ENCODE results near the gene RREB1. TPM values are rescaled to one million over a fixed set of nuclear protein-coding genes. Genes with fewer than 3 reads are reported as not detected.

The RREB1 gene
- polyA plus RNA-seq, 1 experiment = 2.6 TPM

DNA sequence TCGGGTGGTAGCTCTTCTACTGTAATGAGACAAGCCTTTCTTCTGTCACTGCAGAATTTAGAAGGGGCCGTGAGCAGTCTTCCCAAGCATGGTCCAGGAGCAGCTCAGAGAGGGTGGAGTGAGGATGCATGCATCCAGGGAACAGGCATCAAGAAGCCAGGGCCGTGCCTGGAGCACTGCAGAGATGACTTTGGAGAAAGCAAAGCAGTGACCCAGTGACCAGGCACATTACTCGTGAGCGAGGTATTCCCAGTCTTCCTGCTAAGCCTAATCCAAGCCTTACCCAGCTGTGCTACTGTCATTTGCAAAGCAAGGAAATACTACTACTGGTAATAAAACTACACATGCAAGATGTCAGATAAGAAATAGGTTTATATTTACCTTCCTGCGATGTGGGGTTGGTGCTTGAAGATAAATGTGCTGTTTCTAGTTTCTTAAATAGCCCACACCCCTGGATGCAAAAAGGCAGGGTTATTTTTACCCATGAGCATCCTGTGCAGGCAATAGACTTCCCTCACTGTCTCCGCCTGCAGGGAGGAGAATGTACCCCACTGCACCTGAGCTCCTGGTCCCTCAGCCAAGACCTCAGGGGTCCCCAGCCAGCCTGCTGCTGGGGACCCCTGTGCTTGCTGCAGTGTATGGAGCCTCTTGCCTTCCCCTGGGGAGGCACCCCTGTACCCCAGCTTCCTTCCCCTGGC, 142.3 kb downstream of the RREB1 start:
- no peak for DNase-seq (ENCODE audit: low read depth, low spot score)
- Histone ChIP-seq H3K4me3 (ENCODE audit: low read depth, low read length) (no peak overlapping the region), H3K27ac (ENCODE audit: low read depth, low read length) (peak overlapping the region; percentile 21), H3K27me3 (ENCODE audit: control insufficient read depth, insufficient read depth, low read length) (no peaks in the 10 kb centered on the region), H3K9me3 (ENCODE audit: control insufficient read depth, insufficient read depth, low read length) (peaks cover 3% of the 10 kb centered on the region; the same call in 1 of the 2 replicates)
- TF ChIP-seq, protein P1, sequence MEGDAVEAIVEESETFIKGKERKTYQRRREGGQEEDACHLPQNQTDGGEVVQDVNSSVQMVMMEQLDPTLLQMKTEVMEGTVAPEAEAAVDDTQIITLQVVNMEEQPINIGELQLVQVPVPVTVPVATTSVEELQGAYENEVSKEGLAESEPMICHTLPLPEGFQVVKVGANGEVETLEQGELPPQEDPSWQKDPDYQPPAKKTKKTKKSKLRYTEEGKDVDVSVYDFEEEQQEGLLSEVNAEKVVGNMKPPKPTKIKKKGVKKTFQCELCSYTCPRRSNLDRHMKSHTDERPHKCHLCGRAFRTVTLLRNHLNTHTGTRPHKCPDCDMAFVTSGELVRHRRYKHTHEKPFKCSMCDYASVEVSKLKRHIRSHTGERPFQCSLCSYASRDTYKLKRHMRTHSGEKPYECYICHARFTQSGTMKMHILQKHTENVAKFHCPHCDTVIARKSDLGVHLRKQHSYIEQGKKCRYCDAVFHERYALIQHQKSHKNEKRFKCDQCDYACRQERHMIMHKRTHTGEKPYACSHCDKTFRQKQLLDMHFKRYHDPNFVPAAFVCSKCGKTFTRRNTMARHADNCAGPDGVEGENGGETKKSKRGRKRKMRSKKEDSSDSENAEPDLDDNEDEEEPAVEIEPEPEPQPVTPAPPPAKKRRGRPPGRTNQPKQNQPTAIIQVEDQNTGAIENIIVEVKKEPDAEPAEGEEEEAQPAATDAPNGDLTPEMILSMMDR (IDR thresholded peaks at IDR 0.05; ENCODE audit: low read depth, low read length) = no peak
- CTCF ChIA-PET = interaction anchor here (0.5 to 1.4 kb wide), 7 partner anchors 11 to 573 kb away, joined by 3 to 11 read pairs (median 3); no protein-coding TSS in a partner anchor
- POLR2A ChIA-PET = no interaction called here

DNA sequence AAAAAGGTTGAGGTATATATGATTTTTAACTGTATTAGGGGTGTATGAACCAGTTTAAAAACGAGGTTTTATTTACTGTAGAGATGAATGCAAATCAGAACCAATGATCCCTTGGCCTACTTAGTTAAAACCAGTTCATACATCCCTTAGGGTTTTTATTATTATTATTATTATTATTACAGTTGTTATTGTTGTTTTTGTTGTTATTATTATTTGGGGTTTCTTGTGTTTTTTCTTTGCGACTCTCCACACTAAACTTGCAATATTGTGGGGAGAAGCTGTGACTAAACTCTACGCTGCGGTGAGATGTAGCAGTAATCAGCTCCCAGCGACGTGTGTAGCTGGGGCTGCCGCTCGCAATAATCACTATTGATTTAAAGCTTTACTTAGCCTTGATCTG, 143.1 kb downstream of the RREB1 start:
- ChIA-PET POLR2A (interaction anchor here (0.7 kb wide), 1 partner anchor 278 kb away, joined by 9 read pairs; no protein-coding TSS in a partner anchor), CTCF (interaction anchor here (0.5 to 2.5 kb wide), 8 partner anchors 8 to 527 kb away, joined by 3 to 22 read pairs (median 5); no protein-coding TSS in a partner anchor)
- no peak overlapping the region for H3K4me3 ChIP-seq (ENCODE audit: low read depth, low read length)
- no peak overlapping the region for H3K27ac ChIP-seq (ENCODE audit: low read depth, low read length)
- DNase-seq (ENCODE audit: low read depth, low spot score) = no peak
- TF ChIP-seq, protein P1 (IDR thresholded peaks at IDR 0.05; ENCODE audit: low read depth, low read length) = no peak
- peaks cover 8% of the 10 kb centered on the region for H3K9me3 ChIP-seq (ENCODE audit: control insufficient read depth, insufficient read depth, low read length)
- H3K27me3 ChIP-seq (ENCODE audit: control insufficient read depth, insufficient read depth, low read length) = no peaks in the 10 kb centered on the region

DNA sequence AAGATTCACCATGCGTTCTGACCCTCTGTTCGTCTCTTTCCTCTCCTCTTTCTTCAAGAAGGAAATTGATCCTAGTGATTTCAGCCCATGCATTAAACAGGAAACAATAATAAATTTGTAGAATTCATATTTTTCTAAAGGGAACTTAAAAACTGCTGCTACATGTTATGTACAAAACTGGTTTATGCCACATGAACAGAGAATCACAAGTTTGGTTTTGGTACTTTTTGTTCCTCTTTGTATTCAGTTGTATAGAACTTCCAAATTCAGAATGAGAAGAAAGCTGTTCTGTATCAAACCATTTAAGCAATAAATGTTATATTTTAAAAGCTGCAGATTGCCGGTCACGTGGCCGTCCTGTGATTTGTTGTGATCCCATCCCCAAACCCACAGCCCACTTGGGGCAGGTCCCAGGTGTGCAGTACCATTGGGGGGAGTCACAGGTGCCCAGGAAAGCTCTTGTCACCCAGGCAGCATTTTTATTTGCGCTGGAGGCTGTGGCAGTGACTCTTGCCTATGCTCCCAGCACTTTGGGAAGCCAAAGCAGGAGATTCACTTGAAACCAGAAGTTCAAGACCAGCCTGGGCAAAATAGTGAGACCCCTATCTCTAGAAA, 144.0 kb downstream of the RREB1 start:
- DNase-seq (ENCODE audit: low read depth, low spot score) = no peak
- Histone ChIP-seq H3K9me3 (ENCODE audit: control insufficient read depth, insufficient read depth, low read length) (peaks cover 17% of the 10 kb centered on the region), H3K4me3 (ENCODE audit: low read depth, low read length) (no peak overlapping the region), H3K27me3 (ENCODE audit: control insufficient read depth, insufficient read depth, low read length) (no peaks in the 10 kb centered on the region), H3K27ac (ENCODE audit: low read depth, low read length) (no peak overlapping the region)
- CTCF ChIA-PET = interaction anchor here (0.6 to 2.5 kb wide), 7 partner anchors 8 to 741 kb away, joined by 3 to 22 read pairs (median 5); no protein-coding TSS in a partner anchor
- POLR2A ChIA-PET = interaction anchor here (0.7 kb wide), 1 partner anchor 279 kb away, joined by 9 read pairs; no protein-coding TSS in a partner anchor
- TF ChIP-seq, protein P1 (IDR thresholded peaks at IDR 0.05; ENCODE audit: low read depth, low read length) = no peak

DNA sequence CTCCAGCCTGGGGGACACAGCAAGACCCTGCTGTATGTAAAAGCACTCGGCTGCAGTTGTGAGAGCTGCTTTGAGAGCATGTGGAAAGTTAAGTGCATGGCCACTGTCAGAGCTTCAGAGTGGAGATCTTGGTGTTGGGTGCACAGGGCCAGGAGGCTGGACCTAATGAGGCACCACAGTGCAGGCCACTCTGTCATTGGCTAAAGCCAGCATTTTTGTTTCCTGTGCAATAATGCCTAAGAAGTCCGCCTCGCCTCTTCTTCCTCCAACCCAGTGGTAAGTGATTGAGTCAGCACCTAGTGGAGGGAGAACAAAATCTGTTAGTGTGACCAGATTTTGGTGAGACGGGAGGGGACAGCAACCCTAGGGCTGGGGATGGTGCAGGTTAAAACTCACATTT, 144.6 kb downstream of the RREB1 start:
- no peaks in the 10 kb centered on the region for H3K27me3 ChIP-seq (ENCODE audit: control insufficient read depth, insufficient read depth, low read length)
- H3K4me3 ChIP-seq (ENCODE audit: low read depth, low read length) = no peak overlapping the region
- ChIA-PET CTCF (interaction anchor here (0.6 to 2.5 kb wide), 3 partner anchors 9 to 528 kb away, joined by 3 to 22 read pairs (median 6); no protein-coding TSS in a partner anchor), POLR2A (no interaction called here)
- TF ChIP-seq, protein P1 (IDR thresholded peaks at IDR 0.05; ENCODE audit: low read depth, low read length) = no peak
- no peak for DNase-seq (ENCODE audit: low read depth, low spot score)
- H3K9me3 ChIP-seq (ENCODE audit: control insufficient read depth, insufficient read depth, low read length) = peaks cover 18% of the 10 kb centered on the region
- no peak overlapping the region for H3K27ac ChIP-seq (ENCODE audit: low read depth, low read length)
